GM18520 (cell line): ENCODE measurements around the gene LPAR3.

Experiments used
- ATAC-seq: cut with Tn5 transposase; IDR thresholded peaks from one replicate; pipeline ENCODE4 v1.9.1; 2021; ENCODE audit not compliant: unreplicated experiment

LPAR3 gene

DNA sequence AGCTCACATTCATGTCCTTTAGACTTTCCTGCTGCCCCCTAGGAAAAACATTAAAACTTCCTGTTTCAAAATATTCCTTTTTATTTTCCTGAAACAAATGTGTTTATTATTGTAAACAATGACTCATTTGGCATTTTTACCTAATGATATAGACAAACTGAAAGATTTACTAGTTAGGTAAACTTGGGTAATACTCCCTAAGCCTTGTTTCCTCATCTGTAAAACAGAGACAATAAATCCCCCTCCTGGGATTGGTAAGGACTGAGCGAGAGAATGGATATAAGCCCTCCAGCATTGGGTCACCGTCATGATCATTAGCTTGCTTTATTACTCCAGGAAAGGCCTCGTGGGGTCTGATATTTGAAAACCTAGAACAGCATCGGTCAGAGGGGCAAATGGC lies 59.8 kb downstream of the LPAR3 start:
- ATAC-seq = no peak

DNA sequence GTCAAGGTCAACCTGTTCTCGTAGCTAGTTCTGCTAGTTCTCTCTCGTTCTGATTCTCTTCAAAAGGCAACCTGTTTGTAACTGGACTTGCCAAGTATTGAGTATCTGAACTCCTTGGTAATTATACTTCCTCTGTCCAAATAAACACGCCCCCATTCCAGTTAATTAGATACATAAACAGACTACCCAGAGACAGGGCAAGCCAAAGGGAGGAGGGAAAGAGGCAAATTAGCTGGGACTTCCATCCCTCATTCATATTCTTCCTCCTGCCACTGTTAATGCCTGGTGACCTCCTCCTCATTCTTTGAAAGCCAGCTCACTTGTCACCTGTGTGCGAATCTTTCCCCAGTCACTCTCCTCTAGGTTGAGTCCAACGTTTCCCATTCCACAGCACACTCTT lies 62.9 kb downstream of the LPAR3 start:
- no peak for ATAC-seq

DNA sequence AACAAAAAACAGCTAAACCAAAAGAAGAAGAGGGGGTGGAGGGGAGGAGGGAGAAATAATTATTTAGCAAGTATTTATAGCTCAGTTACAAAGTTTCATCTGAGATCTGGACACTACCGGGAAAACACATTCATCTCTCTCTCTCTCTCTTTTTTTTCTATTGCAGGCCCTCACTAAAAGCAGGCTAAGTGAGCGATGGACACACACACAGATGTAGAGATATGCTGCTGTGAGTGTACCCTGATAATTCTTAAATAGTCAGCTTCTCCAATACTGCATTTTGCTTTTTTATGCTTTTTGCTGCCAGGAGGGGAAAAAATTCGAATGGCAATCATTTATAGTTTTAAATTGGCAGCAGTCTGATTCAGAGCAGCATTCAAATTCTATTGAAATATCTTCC lies 65.0 kb downstream of the LPAR3 start:
- ATAC-seq = no peak

DNA sequence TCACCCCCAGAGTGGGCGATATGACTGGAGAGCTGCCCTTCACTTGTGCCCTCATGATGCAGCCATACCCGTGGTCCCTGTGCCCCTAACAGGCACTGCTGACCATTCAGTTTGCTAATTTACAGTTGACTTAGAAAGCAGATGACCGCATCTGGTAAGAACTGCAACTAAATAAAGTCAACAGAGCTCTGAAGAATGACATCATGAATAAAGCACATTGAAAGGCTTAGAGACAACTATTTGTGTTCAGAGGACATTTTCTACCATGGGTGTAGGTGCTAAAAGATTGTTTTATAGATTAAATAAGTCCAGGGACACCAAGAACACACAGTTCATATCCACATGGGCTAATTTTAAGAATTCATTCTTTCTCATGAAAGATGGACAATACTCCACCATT lies 65.5 kb downstream of the LPAR3 start:
- ATAC-seq = no peak

DNA sequence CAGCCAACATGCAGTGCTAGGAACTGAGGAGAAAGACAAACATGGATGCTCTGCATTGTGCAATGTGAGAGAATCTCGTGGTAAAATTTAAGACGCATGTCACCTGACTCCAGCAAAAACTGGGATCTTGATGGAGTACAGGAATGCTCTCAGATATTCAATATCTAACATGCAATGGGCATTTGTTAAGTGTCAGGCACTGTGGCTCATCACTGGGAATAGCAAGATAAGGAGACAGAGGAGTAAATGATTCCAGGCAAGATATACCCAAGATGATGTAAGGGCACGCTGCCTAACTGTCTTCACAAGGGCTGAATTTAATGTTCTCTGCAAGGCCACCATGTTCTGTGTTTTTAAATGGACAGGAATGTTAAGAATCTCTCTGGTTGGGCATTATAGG lies 67.8 kb downstream of the LPAR3 start:
- ATAC-seq = no peak

DNA sequence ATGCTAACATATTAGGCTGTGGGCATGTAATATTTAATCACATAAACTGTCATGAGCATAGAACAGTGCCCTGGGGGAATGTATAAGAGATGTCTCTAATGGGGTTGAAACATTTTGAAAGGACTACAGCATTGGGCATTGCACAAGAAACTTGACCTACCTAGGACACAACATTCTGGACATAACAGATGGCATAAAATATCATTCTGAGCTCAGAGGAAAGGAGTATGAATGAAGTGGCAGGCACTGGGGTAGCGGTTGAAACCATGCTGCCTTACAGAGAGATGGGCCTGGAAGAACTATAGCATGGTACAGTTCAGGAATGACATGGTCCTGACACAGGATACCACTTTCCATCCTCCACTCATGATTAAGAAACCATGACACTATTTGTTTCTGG lies 69.0 kb downstream of the LPAR3 start:
- no peak for ATAC-seq

DNA sequence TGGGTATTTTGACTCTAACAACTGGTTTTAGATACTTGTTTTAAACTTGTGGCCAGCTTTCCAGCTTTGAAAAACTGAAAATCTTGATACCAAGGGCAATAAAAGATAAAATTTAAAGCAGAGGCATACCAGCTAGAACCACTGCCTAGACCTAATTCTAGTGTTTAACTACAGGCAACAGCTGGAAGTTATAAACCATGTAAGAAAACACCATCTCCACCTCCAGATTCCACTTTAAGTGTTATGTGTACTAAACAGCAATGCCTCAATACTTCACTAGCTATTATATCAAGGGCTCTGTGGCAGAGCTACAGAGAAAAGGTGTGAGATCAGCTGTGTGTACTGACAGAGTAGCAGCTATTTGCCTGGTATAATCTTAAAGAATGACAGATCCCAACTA lies 69.5 kb downstream of the LPAR3 start:
- ATAC-seq = no peak

DNA sequence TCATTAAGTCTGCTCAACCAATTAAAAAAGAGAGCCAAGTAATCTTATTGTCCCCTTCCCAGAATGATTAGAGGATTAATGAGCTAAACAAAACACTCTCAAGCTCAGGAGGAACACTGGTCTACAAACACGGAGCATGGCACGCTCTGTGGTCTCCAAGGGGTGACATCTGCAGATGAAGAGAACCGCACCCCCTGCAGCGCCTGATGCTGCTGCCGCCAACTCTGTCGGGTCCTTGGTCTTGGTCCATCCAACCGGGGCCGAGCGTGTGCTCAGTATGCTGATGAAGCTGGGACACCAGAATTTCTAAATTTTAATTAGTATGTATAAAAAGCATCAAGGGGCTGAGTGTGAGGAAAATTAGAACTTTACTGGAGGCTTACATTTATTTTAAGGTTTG lies 82.7 kb downstream of the LPAR3 start:
- ATAC-seq = no peak

DNA sequence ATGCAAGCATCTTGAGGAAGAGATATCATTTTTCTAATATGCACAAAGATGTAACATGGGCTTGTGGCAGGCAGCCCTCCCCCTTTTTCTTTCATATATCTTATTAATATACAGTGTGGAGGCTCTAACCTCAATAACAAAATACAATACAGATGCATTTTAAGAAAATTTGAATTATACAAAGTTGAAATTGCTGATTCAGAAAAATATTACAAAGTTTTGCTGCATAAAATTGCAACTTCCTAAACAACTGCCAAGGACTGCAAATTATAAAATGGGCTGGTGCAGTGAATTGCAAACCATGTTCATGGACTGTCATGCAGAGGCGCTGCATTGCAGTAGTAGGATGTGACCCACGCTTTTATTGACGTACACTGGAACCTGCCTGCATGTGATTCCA lies 84.0 kb downstream of the LPAR3 start:
- no peak for ATAC-seq

DNA sequence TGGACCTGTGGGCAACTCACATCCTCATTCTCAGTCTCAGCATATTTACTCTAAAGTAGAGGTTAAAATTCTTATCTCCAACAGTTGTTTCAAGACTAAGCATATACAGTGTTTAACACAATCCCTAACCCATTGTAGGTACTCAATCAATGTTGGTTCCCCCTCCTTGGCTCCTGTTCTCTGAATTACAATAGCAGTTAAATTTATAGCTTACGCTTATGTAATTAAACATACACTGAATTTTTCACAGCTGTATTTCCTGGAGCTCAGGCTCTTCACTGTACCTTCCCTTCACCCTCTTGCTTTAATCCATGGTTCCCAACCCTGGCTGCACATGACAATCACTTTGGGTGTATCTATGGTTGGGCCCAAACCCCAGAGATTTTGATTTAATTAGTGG lies 89.4 kb downstream of the LPAR3 start:
- ATAC-seq = no peak

DNA sequence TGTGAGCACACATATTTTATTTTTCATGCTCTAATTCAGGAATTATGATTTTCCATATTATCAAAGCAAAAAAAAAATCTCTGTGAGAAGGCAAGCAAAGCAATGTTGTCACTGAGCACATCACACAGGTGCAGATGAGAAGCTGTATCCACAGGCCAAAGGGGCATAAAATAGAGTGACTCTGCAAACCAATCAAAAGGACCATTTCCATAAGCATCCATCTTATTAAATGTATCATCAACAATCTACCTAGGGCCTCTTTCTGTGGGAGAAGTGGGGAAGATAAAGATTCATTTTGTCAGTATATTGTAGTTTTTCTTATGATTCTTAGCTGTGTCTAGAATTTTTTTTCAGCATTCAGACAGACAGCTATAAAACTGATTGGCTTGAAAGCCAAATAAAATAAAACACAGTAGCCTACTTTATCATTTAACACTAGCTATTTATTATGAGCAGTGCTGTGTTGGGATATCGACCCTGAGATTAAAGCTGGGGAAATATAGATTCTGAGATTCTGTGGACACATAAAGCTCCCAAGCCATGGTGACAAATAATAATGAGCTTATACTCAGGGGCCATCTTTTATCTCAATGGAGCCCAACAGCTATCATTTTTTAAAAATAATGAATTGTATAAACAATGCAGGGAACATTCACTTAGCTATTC lies 90.3 kb downstream of the LPAR3 start:
- no peak for ATAC-seq

DNA sequence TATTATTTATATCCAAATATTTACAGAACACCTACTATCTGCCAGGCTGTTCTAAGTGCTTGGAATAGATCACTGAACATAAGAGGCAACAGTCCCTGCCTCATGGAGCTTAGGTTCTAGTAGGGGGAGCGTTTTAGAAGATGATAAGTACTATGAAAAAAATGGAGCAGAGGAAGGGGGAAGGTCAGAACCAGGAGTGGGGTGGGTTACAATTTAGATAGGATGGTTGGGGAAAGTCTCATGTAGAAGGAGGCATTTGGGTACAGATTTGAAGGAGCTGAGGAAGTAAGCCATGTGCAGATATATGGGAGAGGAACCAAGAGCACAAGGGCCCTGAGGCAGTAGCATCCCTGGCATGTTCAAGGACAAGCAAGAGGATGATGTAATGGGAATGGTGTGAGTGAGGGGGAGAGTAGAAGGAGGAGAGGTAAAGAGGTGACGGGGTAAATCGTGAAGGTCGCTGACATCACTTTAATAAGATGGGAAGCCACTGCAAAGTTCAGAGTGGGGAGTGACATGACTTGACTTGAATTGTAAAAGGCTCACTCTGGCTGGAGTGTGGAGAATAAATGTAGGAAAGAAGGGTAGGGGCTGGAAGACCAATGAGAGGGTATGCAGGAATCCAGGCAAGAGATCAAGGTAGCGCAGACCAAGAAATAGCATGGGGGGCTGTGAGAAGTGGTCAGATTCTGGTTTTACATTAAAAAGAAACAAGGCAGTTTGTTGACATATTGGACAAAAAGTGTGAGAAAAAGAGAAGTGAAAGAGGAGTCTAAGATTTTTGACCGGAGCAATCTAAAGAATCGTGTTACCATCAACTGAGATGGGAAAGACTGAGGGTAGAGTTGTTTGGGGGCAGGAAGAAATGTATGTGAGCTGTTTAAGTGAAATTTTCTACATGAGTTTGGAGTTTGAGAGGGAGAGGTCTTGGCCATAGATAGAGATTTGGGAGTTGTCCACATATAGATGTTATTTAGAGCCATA lies 92.6 kb downstream of the LPAR3 start:
- no peak for ATAC-seq

DNA sequence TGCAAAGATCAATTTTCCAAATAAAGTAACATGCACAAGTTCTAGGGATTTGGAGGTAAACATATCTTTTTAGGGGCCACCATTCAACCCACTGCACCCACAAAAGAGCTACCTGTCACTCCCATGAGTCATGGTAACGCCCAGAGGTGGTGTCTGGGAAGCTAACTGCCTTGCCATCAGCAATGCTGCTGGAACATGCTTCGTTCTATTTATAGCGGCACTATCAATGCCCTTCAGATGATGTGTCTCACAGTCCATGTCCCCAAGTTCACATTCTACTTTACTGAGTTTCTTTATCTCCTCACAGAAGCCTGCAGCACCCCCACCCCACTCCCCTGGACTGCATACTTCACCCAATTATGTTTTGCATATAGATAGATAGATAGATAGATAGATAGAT lies 95.4 kb downstream of the LPAR3 start:
- no peak for ATAC-seq

DNA sequence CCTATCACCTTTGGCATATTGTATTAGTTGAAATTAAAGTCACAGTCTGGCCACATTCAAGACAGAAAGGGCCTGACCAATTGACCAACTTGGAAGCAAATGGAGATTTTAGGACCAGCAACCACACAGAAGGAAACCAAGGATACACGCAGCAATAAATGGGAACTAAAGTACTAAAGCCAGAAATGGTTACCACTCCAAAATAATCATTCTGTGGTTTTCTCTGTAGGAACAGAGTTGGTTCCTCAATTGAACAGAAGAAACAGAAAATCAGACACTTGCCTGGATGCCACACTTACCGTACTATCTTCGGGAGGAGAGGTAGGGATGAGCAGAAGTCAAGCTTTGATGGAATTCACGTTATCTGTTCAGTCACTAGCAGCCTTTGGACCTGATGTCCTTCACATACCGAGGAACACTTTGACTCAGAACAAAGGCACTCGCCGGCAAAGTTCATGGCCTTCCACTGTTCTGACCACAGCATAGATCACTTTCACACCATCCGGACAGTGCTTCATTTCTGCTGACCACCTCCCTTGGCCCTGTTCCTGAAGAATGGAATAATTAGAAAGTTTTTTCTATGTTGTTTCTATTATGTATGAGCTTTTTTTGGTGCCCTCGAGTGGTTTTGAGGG lies 96.9 kb downstream of the LPAR3 start:
- ATAC-seq = no peak

DNA sequence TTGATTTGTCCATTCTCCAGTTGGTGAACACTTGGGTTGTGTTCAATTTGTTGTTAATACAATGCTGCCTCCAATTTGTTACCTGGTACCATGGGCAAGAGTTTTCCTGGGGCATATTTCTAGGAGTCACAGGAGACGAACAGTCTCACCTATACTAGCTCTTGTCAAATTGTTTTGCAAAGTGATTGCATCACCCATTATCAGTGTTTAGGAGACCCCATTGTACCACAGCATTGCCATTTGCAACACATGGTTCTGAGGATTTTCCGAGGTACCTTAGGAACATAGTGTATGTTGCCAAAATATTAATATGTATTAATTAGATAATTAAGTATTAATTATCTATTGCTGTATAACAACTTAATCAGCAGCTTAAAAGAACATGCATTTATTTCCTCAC lies 97.8 kb downstream of the LPAR3 start:
- ATAC-seq = no peak

DNA sequence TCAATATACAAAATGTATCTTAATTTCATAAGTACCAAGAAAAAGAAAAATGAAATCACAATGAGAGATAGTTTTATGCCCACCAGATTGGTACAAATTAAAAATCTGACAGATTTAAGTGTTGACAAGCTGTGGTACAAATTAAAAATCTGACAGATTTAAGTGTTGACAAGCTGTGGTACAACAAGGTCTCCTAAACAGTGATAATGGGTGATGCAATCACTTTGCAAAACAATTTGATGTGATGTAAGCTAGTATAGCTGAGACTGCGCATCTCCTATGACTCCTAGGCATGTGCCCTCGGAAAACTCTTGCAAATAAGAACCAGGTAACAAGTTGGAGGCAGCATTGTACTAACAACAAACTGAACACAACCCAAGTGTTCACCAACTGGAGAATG lies 100.6 kb downstream of the LPAR3 start:
- no peak for ATAC-seq

DNA sequence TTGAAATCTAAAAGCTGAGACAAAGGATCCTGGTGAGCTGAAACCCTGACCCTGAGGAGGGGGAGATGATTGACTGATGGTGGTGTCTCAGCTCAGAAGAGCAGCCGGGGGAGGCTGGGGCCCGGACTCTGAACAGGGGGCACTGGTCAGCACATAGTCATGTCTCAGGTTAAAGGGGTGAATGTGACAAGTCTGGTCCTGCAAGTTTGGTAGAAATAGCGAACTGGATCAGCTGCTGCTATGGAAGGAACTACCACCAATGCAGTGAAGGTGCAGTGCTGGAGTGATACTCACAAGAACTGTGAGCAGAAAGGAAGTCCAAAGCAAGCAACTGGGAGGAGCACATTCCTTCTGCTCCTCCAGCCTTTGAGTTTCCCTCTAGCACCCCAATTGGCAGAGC lies 104.0 kb downstream of the LPAR3 start:
- ATAC-seq = no peak

DNA sequence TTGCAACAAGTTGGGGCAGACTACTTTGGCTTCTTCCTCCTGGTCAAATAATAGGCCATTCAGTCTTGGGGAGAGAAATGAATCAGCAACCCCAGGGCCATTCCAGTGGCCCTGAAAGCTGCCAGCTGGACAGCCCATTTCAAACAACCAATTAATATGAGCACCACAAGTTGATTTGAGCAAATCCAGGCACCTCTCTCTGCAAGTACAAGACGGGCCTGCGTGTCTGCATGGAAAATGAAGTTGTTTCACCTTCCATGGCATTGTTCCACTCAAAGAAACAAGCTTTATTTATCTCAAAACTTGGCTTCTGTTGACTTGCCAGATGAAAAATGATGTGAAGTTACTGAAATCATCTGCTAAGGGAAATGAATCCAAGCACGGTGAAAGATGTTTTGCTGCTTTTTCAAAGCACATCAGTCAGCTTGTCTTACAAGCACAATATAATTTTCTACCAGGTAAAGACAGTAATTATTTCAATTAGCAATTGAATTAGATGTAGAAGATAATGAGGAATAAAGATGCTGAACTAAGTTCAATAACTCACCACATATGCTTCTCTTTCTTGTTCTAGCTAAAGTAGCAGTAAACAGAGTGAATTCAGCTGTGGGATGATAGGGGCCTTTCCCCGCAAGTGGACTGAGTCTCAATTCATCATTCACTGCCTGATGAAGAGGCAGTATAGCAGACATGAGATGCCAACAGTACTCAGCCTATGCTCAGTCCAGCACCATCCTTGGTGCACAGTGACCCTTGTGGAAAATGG lies 107.6 kb downstream of the LPAR3 start:
- ATAC-seq = no peak

DNA sequence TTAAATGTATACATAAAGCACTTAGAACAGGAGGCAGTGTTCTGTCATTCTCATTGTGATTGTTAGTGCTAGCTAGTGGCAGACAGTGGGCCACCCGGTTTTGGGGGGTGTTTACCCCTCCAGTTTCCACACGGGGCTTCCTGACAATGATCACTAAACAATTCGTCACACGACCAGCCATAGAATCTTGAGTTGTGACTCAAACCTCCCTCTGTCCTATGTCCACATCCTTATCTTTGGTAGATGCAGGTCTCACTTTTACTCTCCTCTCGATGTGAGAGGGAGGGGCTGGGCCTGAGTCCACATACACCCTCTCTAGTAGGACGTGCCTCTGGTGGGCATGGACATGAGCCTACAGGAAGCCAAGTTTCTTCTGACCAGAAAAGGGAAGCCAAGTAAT lies 110.1 kb downstream of the LPAR3 start:
- no peak for ATAC-seq

DNA sequence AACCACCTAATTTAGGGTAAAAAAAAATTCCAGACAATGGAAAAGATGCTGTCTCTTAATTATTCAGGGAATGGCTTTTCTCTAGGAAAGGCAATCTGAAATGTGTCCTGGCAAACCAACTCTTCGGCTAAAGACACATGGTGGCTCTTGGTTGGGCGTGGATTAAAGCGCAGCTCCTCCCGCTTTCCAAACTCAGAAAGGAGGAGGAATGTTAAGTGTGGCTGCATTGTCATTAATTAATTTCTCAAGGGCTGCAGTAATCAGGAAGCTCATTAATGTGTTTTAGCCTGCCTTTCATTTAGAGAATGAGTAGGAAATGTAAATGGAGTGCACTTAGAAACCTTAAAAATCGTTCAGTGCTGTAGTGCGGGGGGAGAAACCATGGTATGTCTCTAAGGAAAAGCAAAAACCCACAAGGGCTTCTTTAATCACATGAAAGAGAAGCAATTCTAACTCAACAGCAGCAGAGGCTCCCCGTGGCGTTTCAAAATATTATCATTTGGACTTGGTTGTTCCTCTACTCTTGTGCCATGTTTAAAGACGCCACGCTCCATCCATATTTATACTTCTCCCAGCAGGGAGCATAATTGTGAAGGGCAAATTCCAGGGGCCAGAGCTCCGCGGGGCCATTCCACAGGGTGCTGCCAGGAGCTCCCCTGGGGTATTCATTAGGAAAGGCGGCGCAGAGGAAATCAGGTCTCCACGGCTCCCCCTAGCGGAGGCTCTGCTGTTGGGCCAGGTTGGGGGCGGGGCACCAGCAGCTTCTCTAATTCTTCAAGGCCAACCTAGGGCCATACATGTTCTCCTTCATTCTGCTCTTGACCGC lies 110.8 kb downstream of the LPAR3 start:
- no peak for ATAC-seq
